GM18861 (cell line): ENCODE results near the gene KCNH5.

Experiments
- ATAC-seq: cut with Tn5 transposase; IDR thresholded peaks from one replicate; pipeline ENCODE4 v1.9.1; 2021; ENCODE audit not compliant: unreplicated experiment

KCNH5 gene

GRCh38 chr14:62687818-62688217 lies 357.4 kb downstream of the KCNH5 start:
- ATAC-seq: no peak

GRCh38 chr14:62684376-62684775 lies 360.9 kb downstream of the KCNH5 start:
- no peak for ATAC-seq

- ATAC-seq: no peak
Measured at GRCh38 chr14:62682208-62682607, 363.1 kb downstream of the KCNH5 start.

- ATAC-seq: no peak
Measured at GRCh38 chr14:62674563-62675237, 370.6 kb downstream of the KCNH5 start.

- ATAC-seq: no peak
Measured at GRCh38 chr14:62673014-62673755, 372.1 kb downstream of the KCNH5 start.

- no peak for ATAC-seq
Measured at GRCh38 chr14:62670526-62670925, 374.7 kb downstream of the KCNH5 start.

GRCh38 chr14:62667421-62667914 lies 377.8 kb downstream of the KCNH5 start:
- no peak for ATAC-seq

- ATAC-seq: no peak
Measured at GRCh38 chr14:62665286-62665685, 380.0 kb downstream of the KCNH5 start.

GRCh38 chr14:62663456-62663821 lies 381.8 kb downstream of the KCNH5 start:
- ATAC-seq: no peak

- ATAC-seq: no peak
Measured at GRCh38 chr14:62662811-62663455, 382.3 kb downstream of the KCNH5 start.

- ATAC-seq: no peak
Measured at GRCh38 chr14:62661818-62662217, 383.4 kb downstream of the KCNH5 start.

GRCh38 chr14:62658631-62659030 lies 386.6 kb downstream of the KCNH5 start:
- no peak for ATAC-seq

GRCh38 chr14:62657376-62657775 lies 387.9 kb downstream of the KCNH5 start:
- ATAC-seq: no peak

GRCh38 chr14:62655166-62655565 lies 390.1 kb downstream of the KCNH5 start:
- no peak for ATAC-seq

- no peak for ATAC-seq
Measured at GRCh38 chr14:62654641-62655040, 390.6 kb downstream of the KCNH5 start.
